ENCODE measurements around the gene ATP11C. TPM values are rescaled to one million over a fixed set of nuclear protein-coding genes. Genes with fewer than 3 reads are reported as not detected.

ATP11C gene
- total and polyA plus RNA-seq, 2 of the 4 experiments (the other 2 are of a cell fraction), result 19.3 to 40.0 TPM

GRCh38 chrX:139972629-139973624, 40.1 kb upstream of the ATP11C start:
- Histone ChIP-seq H3K9me3 (ENCODE audit: control insufficient read depth, insufficient read depth, low read length) (no peaks in the 10 kb centered on the region), H3K18ac (ENCODE audit: low read depth, low read length) (no peak overlapping the region), H3K23ac (ENCODE audit: low read depth, low read length) (no peak overlapping the region), H4K91ac (ENCODE audit: insufficient read depth, low read depth, low read length) (no peak overlapping the region), H2AK5ac (ENCODE audit: low read depth, low read length) (no peak overlapping the region), H3K9me1 (ENCODE audit: insufficient read depth, low read length) (no peaks in the 10 kb centered on the region), H3K4me1 (ENCODE audit: control insufficient read depth, insufficient read depth, low read length) (no peaks in the 10 kb centered on the region), H3K79me1 (ENCODE audit: low read depth in 1 of 2, low read length in 2 of 2) (no peaks in the 10 kb centered on the region), H4K20me1 (ENCODE audit: insufficient read depth, low read length) (no peaks in the 10 kb centered on the region), H2AK9ac (replicated peaks; ENCODE audit: low read depth, low read length, poor library complexity) (no peak overlapping the region), H2BK15ac (ENCODE audit: low read depth, low read length) (no peak overlapping the region), H3K9ac (ENCODE audit: low read depth, low read length) (no peak overlapping the region), H3K27ac (ENCODE audit: insufficient read depth, low read length) (no peak overlapping the region), H3K4me2 (ENCODE audit: low read depth, low read length) (no peak overlapping the region), H3K4me3 (ENCODE audit: insufficient read depth, low read depth, low read length) (no peak overlapping the region), H3K27me3 (ENCODE audit: control insufficient read depth, insufficient read depth, low read length) (no peaks in the 10 kb centered on the region; the same call in 1 of the 2 replicates), H4K8ac (ENCODE audit: low read depth in 2 of 2, low read length in 2 of 2) (no peak overlapping the region), H3K14ac (replicated peaks; ENCODE audit: low read depth, low read length) (no peak overlapping the region), H4K5ac (ENCODE audit: low read depth, low read length) (no peak overlapping the region), H2BK5ac (ENCODE audit: low read depth, low read length, poor library complexity, severe bottlenecking) (no peak overlapping the region), H3K4ac (ENCODE audit: low read depth, low read length) (no peak overlapping the region), H2BK20ac (ENCODE audit: low read depth, low read length) (no peak overlapping the region), H2AFZ (replicated peaks; ENCODE audit: low read length, poor library complexity) (peak overlapping the region; percentile 56), H3K36me3 (ENCODE audit: control insufficient read depth, insufficient read depth, low read length) (no peaks in the 10 kb centered on the region), H2BK120ac (ENCODE audit: low read depth, low read length) (no peak overlapping the region), H3K56ac (ENCODE audit: extremely low read depth, insufficient read depth, low read length) (no peak overlapping the region)
- ChIA-PET CTCF (no interaction called here), POLR2A (ENCODE audit: unreplicated experiment) (no interaction called here)
- TF ChIP-seq RCOR1 (IDR thresholded peaks at IDR 0.05; ENCODE audit: insufficient replicate concordance, low read length) (no peak), MXI1 (IDR thresholded peaks at IDR 0.05; ENCODE audit: borderline replicate concordance, low read depth, low read length) (no peak), NFE2L2 (IDR thresholded peaks at IDR 0.05; ENCODE audit: low read depth, low read length) (no peak)
- no TSS peak for BruUV-seq (replicated peaks)
- no CpG with 5 or more reads among the region's 6 CpGs for WGBS, 2 experiments (ENCODE audit: extremely low coverage in 2 of 2, insufficient read length in 1 of 2)
- dilution Hi-C loops (cut with HindIII; ENCODE audit: low sequenced_read_pairs, unreplicated experiment), result no loop called here
- in situ Hi-C loops (cut with MboI; ENCODE audit: low sequenced_read_pairs), result no loop called here
- no peak for ATAC-seq (ENCODE audit: low read depth)
- no peak for DNase-seq
- intact Hi-C loops (cut with micrococcal nuclease), result loop anchor here (10.0 kb wide), 1 partner anchor 418 kb away; no protein-coding TSS in a partner anchor
